ENCODE data around the gene TMEM239.

Gene TMEM239

DNA sequence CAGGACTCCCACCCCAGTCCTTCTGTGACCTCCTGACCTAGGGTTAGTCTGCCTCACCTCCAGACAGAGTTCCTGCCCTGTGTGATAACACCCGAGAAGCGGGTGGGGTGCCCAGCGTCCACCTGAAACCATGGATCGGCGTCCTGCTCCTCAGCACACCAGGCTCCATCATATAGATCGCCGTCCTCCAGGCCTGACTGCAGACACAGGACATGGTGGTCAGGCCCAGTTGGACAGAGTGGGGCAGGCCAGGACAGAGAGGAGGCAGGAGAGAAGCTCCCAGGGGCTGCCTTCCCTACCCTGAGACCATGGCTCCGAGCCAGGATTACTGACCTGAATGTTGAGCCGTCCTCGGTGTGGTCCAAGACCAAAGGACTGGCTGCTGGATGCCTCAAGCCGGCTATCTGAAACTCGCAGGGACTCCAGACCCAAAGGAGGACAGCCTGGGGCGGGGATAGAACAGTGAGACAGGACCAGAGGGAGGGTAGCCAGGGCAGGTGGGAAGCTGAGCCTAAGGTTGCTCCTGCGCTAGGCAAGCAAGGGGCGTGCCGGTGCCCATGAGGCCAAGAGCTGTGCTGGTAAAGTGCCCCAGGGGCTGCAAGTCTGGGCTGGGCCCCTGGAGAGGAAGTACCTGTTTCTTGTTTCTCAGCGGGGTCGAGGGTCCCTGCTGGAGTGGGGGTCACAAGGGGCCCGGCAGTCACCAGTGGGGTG, 17.9 kb upstream of the TMEM239 start:
- no peak overlapping the region for H2BK15ac ChIP-seq (ENCODE audit: low read depth, poor library complexity, severe bottlenecking)
- no peak overlapping the region for H4K91ac ChIP-seq (ENCODE audit: low read length)
- H3K9ac ChIP-seq (ENCODE audit: low read length), result no peak overlapping the region
- no peak overlapping the region for H3K4me2 ChIP-seq (ENCODE audit: low read length, poor library complexity, severe bottlenecking)
- no peak overlapping the region for H3K23ac ChIP-seq (ENCODE audit: low read length in 2 of 2)
- H3K27me3 ChIP-seq (ENCODE audit: control insufficient read depth in 1 of 2, insufficient read depth in 1 of 2, low read length in 2 of 2), result peaks cover 7 to 23% of the 10 kb centered on the region in 2 experiments
- H3K4me3 ChIP-seq (ENCODE audit: insufficient read depth in 1 of 2, low read depth in 1 of 2, low read length in 2 of 2), result no peak overlapping the region
- no peak for DNase-seq
- H2BK120ac ChIP-seq (ENCODE audit: low read depth, low read length), result no peak overlapping the region
- H2AFZ ChIP-seq (ENCODE audit: low read depth, low read length), result no peak overlapping the region
- H3K36me3 ChIP-seq (ENCODE audit: control insufficient read depth in 1 of 2, insufficient read depth in 2 of 2, low read depth in 1 of 2, low read length in 2 of 2), result peaks cover 38 to 43% of the 10 kb centered on the region in 2 experiments
- H3K9me3 ChIP-seq (ENCODE audit: control insufficient read depth, low read length), result no peaks in the 10 kb centered on the region
- H2AK5ac ChIP-seq (ENCODE audit: low read length, severe bottlenecking), result no peak overlapping the region
- no peak overlapping the region for H3K18ac ChIP-seq (ENCODE audit: low read depth in 1 of 2, low read length in 2 of 2)
- H3K27ac ChIP-seq (ENCODE audit: low read length, poor library complexity, severe bottlenecking), result no peak overlapping the region
- whole genome bisulfite sequencing, result 91% methylated on average over 19 of the region's 19 CpGs
- H3K79me1 ChIP-seq (replicated peaks; ENCODE audit: low read length, poor library complexity, severe bottlenecking), result no peaks in the 10 kb centered on the region
- H3K14ac ChIP-seq (ENCODE audit: low read length in 2 of 2), result no peak overlapping the region
- no peak overlapping the region for H4K8ac ChIP-seq (ENCODE audit: low read length)
- H3K4ac ChIP-seq (ENCODE audit: low read depth in 1 of 2, low read length in 2 of 2), result no peak overlapping the region
- H2BK5ac ChIP-seq (ENCODE audit: low read depth, low read length, poor library complexity, severe bottlenecking), result no peak overlapping the region
- peaks cover 16% of the 10 kb centered on the region for H3K4me1 ChIP-seq (ENCODE audit: control insufficient read depth, insufficient read depth, low read depth, low read length)
- no peak overlapping the region for H2BK12ac ChIP-seq (ENCODE audit: low read length in 2 of 2)

DNA sequence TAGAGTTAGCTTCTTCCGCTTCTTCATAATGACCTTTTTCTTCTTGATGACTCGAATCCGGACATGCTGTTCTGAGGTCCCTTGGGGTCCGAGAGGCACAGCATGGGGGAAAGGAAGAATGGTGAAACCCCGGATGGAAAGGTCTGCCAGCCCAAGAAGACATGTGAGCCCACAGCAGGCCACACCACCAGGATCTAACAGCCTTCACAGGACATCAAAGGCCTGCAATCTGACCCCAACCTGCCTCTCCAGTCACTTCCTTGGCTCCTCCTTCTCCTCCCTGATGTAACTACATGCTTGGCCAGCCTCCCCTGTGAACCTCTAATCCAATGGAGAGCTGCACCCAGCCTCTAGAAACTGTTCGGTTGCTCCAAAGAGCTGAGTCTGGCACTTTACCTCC, 17.4 kb upstream of the TMEM239 start:
- Histone ChIP-seq H3K4me2 (ENCODE audit: low read length, poor library complexity, severe bottlenecking) (no peak overlapping the region), H3K27me3 (ENCODE audit: control insufficient read depth in 1 of 2, insufficient read depth in 1 of 2, low read length in 2 of 2) (peaks cover 7 to 28% of the 10 kb centered on the region in 2 experiments), H3K18ac (ENCODE audit: low read depth in 1 of 2, low read length in 2 of 2) (no peak overlapping the region), H2BK15ac (ENCODE audit: low read depth, poor library complexity, severe bottlenecking) (no peak overlapping the region), H2AFZ (ENCODE audit: low read depth, low read length) (no peak overlapping the region), H3K36me3 (ENCODE audit: control insufficient read depth in 1 of 2, insufficient read depth in 2 of 2, low read depth in 1 of 2, low read length in 2 of 2) (peaks cover 38 to 43% of the 10 kb centered on the region in 2 experiments), H3K4me1 (ENCODE audit: control insufficient read depth, insufficient read depth, low read depth, low read length) (peaks cover 16% of the 10 kb centered on the region), H3K23ac (ENCODE audit: low read length in 2 of 2) (no peak overlapping the region), H3K4ac (ENCODE audit: low read depth in 1 of 2, low read length in 2 of 2) (no peak overlapping the region), H2BK12ac (ENCODE audit: low read length in 2 of 2) (no peak overlapping the region), H3K79me1 (replicated peaks; ENCODE audit: low read length, poor library complexity, severe bottlenecking) (no peaks in the 10 kb centered on the region), H2AK5ac (ENCODE audit: low read length, severe bottlenecking) (no peak overlapping the region), H3K9ac (ENCODE audit: low read length) (peak overlapping the region; percentile 85), H2BK120ac (ENCODE audit: low read depth, low read length) (no peak overlapping the region), H2BK5ac (ENCODE audit: low read depth, low read length, poor library complexity, severe bottlenecking) (no peak overlapping the region), H4K8ac (ENCODE audit: low read length) (no peak overlapping the region), H3K14ac (ENCODE audit: low read length in 2 of 2) (no peak overlapping the region), H3K4me3 (ENCODE audit: insufficient read depth in 1 of 2, low read depth in 1 of 2, low read length in 2 of 2) (peak overlapping the region in 1 of 2 experiments; percentile 89), H3K9me3 (ENCODE audit: control insufficient read depth, low read length) (no peaks in the 10 kb centered on the region), H4K91ac (ENCODE audit: low read length) (no peak overlapping the region), H3K27ac (ENCODE audit: low read length, poor library complexity, severe bottlenecking) (no peak overlapping the region)
- no peak for DNase-seq
- 63% methylated on average over 6 of the region's 6 CpGs for WGBS

DNA sequence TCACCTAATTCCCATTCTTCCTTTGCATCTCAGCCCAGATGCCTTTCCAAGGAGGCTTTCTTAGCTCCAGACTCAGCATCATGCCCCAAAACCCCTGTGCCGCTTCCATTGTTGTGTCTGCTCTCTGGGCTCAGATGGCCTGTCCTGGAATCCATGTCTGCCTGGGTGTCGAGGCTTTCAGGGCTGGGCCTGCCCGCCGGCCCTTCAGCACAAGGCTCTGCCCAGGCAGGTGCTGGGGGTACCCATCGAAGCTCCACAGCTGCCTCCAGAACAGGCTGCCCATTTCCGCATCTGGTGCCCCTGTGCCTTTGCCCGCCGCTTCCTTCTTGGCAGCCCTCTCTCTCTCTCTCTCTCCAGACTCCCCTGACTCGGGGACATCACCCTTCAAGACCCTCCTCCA, 16.9 kb upstream of the TMEM239 start:
- Histone ChIP-seq H3K23ac (ENCODE audit: low read length in 2 of 2) (no peak overlapping the region), H3K27ac (ENCODE audit: low read length, poor library complexity, severe bottlenecking) (no peak overlapping the region), H3K4me1 (ENCODE audit: control insufficient read depth, insufficient read depth, low read depth, low read length) (peaks cover 16% of the 10 kb centered on the region), H4K8ac (ENCODE audit: low read length) (no peak overlapping the region), H3K9ac (ENCODE audit: low read length) (peak overlapping the region; percentile 85), H3K79me1 (replicated peaks; ENCODE audit: low read length, poor library complexity, severe bottlenecking) (no peaks in the 10 kb centered on the region), H2AK5ac (ENCODE audit: low read length, severe bottlenecking) (no peak overlapping the region), H2BK15ac (ENCODE audit: low read depth, poor library complexity, severe bottlenecking) (no peak overlapping the region), H3K4me2 (ENCODE audit: low read length, poor library complexity, severe bottlenecking) (peak overlapping the region; percentile 91), H3K36me3 (ENCODE audit: control insufficient read depth in 1 of 2, insufficient read depth in 2 of 2, low read depth in 1 of 2, low read length in 2 of 2) (peaks cover 38 to 42% of the 10 kb centered on the region in 2 experiments), H3K4me3 (ENCODE audit: insufficient read depth in 1 of 2, low read depth in 1 of 2, low read length in 2 of 2) (peak overlapping the region in 1 of 2 experiments; percentile 89), H3K14ac (ENCODE audit: low read length in 2 of 2) (no peak overlapping the region), H2BK5ac (ENCODE audit: low read depth, low read length, poor library complexity, severe bottlenecking) (no peak overlapping the region), H2BK120ac (ENCODE audit: low read depth, low read length) (no peak overlapping the region), H3K27me3 (ENCODE audit: control insufficient read depth in 1 of 2, insufficient read depth in 1 of 2, low read length in 2 of 2) (peaks cover 10 to 32% of the 10 kb centered on the region in 2 experiments), H3K9me3 (ENCODE audit: control insufficient read depth, low read length) (no peaks in the 10 kb centered on the region), H3K18ac (ENCODE audit: low read depth in 1 of 2, low read length in 2 of 2) (no peak overlapping the region), H4K91ac (ENCODE audit: low read length) (no peak overlapping the region), H3K4ac (ENCODE audit: low read depth in 1 of 2, low read length in 2 of 2) (no peak overlapping the region), H2BK12ac (ENCODE audit: low read length in 2 of 2) (no peak overlapping the region), H2AFZ (ENCODE audit: low read depth, low read length) (peak overlapping the region; percentile 7)
- no peak for DNase-seq
- 71% methylated on average over 9 of the region's 9 CpGs for WGBS

DNA sequence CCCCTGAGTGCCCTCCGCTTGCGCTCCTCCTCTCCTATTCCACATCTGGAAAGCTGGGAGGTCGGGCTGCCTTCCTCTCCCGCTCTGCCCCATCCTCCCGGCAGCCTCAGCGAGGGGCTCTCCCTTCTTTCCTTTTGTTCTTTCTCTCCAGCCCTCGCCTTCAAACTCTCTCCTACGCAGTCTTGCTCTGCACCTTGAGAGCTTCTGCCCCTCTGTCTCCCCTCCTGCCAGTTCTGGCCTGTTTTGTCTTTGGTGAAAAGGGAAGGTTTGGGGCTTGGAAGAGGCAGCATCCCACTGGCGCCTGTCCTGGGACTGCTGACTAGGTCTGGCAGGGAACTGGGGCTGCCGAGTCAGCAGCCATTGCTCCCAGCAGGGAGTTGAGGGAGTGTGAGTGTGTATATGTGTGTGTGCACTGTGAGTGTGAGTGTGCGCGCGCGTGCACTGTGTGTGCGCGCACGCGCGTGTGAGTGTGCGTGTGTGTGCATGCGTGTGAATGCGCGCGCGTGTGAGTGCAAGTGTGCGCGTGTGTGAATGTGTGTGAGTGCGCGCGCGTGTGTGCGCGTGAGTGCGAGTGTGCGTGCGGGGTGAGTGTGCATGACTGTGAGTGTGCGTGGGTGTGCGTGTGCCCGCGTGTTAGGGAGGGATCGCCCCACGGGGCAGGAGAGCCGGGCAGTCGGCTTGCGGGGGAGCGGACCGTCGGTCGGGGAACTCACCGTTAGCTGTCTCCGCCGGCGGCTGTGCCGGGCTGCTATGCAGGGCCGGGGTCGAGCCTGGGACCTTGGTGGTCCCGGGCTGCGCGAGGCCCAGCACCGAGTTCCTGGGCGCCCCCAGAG, 16.3 kb upstream of the TMEM239 start:
- Histone ChIP-seq H4K8ac (ENCODE audit: low read length) (peak overlapping the region; percentile 73), H2AK5ac (ENCODE audit: low read length, severe bottlenecking) (no peak overlapping the region), H3K36me3 (ENCODE audit: control insufficient read depth in 1 of 2, insufficient read depth in 2 of 2, low read depth in 1 of 2, low read length in 2 of 2) (peaks cover 37% of the 10 kb centered on the region in 2 experiments), H2BK120ac (ENCODE audit: low read depth, low read length) (no peak overlapping the region), H3K27ac (ENCODE audit: low read length, poor library complexity, severe bottlenecking) (no peak overlapping the region), H3K18ac (ENCODE audit: low read depth in 1 of 2, low read length in 2 of 2) (peak overlapping the region; percentile 73 to 89), H2BK5ac (ENCODE audit: low read depth, low read length, poor library complexity, severe bottlenecking) (no peak overlapping the region), H2AFZ (ENCODE audit: low read depth, low read length) (peak overlapping the region; percentile 55), H3K4me2 (ENCODE audit: low read length, poor library complexity, severe bottlenecking) (peak overlapping the region; percentile 91), H2BK12ac (ENCODE audit: low read length in 2 of 2) (peak overlapping the region in 1 of 2 experiments; percentile 1), H3K9ac (ENCODE audit: low read length) (peak overlapping the region; percentile 85), H3K27me3 (ENCODE audit: control insufficient read depth in 1 of 2, insufficient read depth in 1 of 2, low read length in 2 of 2) (peaks cover 12 to 39% of the 10 kb centered on the region in 2 experiments), H3K14ac (ENCODE audit: low read length in 2 of 2) (peak overlapping the region in 1 of 2 experiments; percentile 78), H3K9me3 (ENCODE audit: control insufficient read depth, low read length) (no peaks in the 10 kb centered on the region), H4K91ac (ENCODE audit: low read length) (peak overlapping the region; percentile 96), H3K79me1 (replicated peaks; ENCODE audit: low read length, poor library complexity, severe bottlenecking) (no peaks in the 10 kb centered on the region), H3K4me1 (ENCODE audit: control insufficient read depth, insufficient read depth, low read depth, low read length) (peaks cover 21% of the 10 kb centered on the region), H3K4ac (ENCODE audit: low read depth in 1 of 2, low read length in 2 of 2) (peak overlapping the region in 1 of 2 experiments; percentile 30), H3K4me3 (ENCODE audit: insufficient read depth in 1 of 2, low read depth in 1 of 2, low read length in 2 of 2) (peak overlapping the region; percentile 63 to 89), H3K23ac (ENCODE audit: low read length in 2 of 2) (no peak overlapping the region), H2BK15ac (ENCODE audit: low read depth, poor library complexity, severe bottlenecking) (no peak overlapping the region)
- DNase-seq, result peak; percentile 27
- WGBS, result 6% methylated on average over 31 of the region's 61 CpGs

All from mesenchymal stem cell (in vitro differentiated cells and primary cell).